GM12873 (cell line): ENCODE measurements around the gene TBC1D22B.
A peak's percentile ranks its signal among the peaks of the same experiment; 100 is the strongest.

Experiments used
- TF ChIP-seq, protein P1 (sequence below): IDR thresholded peaks from 2 replicates; pipeline ENCODE4 v1.5.1; 2012; ENCODE audit warnings: low read depth, mild to moderate bottlenecking, moderate library complexity, low read length, control low read depth; ENCODE audit not compliant: insufficient read depth; ENCODE audit errors: missing control alignments

TBC1D22B gene

DNA sequence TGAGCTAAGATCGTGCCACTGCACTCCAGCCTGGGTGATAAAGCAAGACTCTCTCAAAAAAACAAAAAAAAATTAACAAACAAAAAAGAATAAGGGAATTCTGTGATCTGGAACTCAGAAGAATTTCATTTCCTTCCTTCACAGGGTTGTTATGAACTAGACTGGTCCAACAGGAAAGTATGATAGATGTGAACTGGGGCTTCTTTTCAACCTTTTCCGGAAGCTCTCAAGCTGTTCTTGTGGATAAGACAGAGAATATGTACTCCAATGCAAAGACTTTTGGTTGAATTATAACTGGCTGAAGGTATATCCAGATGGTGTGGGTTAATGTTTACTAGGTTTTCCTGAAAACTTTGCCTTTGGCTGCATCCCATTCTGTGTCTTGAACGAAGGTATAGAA lies 101.5 kb downstream of the TBC1D22B start:
- TF ChIP-seq, protein P1, sequence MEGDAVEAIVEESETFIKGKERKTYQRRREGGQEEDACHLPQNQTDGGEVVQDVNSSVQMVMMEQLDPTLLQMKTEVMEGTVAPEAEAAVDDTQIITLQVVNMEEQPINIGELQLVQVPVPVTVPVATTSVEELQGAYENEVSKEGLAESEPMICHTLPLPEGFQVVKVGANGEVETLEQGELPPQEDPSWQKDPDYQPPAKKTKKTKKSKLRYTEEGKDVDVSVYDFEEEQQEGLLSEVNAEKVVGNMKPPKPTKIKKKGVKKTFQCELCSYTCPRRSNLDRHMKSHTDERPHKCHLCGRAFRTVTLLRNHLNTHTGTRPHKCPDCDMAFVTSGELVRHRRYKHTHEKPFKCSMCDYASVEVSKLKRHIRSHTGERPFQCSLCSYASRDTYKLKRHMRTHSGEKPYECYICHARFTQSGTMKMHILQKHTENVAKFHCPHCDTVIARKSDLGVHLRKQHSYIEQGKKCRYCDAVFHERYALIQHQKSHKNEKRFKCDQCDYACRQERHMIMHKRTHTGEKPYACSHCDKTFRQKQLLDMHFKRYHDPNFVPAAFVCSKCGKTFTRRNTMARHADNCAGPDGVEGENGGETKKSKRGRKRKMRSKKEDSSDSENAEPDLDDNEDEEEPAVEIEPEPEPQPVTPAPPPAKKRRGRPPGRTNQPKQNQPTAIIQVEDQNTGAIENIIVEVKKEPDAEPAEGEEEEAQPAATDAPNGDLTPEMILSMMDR, result no peak

DNA sequence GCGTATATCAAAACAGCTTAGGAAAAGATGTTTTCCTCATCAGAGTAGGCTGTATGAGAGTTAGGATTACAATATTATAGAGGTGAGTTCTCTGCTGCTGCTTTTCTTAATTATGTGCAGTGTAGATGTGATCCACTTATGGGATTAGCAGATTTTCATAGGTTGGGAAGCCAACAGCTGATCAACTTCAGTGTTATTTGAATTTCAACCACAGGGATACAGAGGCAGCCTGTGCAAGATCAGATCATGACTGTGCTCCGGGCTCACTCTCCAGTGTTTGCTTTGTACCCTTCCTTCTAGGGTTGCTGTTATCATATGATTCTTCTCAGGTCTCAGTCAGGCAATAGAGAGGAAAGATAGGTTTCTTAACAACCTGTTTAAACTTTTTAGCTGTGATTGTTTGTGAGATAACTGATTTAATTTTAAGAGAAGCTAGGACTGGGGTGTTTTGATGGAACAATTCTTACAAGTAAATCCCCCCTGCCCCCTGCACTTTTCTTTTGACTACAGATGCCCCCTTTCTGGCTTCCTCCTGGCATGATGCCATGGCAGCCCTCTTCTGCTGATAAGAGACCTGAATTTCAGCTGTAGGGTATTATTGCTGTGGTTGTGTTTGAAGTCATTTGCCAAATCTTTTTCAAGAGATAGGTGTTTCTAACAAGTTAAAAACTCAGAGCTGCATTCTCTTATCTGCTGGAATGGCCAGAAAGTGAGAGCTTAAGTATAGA lies 104.7 kb downstream of the TBC1D22B start:
- TF ChIP-seq, protein P1, result no peak

DNA sequence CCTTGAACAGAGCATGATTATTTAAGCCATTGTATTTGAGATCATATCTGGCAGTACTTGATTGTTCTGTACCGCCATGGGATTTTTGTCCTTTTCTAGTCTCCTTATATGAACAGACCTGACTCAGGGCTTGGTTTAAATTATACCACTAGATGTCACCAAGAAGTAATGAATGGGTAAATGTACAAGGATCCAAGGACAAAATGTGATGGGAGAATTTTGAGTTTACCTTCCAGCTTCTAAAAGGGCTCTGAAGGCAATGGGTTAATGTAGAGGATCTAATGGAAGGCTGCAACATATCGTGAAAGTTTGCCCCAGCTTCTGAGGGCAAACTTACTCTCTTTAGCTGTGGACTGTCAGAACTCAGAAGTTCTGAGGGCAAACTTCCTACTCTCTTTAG lies 108.2 kb downstream of the TBC1D22B start:
- TF ChIP-seq, protein P1, result peak; percentile 14

DNA sequence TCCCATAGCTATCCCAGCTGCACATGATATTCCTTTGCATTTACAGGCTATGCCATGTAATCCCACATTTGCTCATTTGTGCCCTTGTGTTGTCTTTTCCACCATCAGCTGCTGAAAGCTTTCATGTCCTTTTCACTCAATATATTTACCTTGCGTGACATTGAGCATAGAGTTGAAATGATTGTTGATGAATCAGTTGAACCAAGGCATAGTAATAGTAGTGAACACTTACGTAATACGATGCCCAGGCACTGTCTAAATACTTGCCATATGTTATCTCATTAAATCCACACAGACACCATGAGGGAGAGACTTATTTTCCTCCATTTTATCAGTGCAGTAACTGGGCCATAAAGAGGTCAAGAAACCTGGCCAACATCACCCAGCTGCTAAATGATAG lies 109.3 kb downstream of the TBC1D22B start:
- TF ChIP-seq, protein P1, result no peak

DNA sequence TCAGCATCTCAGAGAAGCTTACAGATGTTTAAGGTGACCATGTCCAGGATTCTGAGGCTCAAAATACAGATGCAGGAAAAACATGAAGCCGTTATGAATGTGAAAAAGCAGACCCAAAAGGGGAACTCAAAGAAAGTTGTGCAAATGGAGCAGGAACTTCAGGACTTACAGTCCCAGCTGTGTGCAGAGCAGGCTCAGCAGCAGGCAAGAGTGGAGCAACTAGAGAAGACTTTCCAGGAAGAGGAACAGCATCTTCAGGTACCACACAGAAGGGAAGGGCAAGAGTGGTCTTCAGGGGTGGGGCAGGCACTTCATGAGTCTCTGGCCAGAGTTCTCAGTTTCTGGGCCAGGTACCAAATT lies 111.4 kb downstream of the TBC1D22B start:
- TF ChIP-seq, protein P1, result no peak

DNA sequence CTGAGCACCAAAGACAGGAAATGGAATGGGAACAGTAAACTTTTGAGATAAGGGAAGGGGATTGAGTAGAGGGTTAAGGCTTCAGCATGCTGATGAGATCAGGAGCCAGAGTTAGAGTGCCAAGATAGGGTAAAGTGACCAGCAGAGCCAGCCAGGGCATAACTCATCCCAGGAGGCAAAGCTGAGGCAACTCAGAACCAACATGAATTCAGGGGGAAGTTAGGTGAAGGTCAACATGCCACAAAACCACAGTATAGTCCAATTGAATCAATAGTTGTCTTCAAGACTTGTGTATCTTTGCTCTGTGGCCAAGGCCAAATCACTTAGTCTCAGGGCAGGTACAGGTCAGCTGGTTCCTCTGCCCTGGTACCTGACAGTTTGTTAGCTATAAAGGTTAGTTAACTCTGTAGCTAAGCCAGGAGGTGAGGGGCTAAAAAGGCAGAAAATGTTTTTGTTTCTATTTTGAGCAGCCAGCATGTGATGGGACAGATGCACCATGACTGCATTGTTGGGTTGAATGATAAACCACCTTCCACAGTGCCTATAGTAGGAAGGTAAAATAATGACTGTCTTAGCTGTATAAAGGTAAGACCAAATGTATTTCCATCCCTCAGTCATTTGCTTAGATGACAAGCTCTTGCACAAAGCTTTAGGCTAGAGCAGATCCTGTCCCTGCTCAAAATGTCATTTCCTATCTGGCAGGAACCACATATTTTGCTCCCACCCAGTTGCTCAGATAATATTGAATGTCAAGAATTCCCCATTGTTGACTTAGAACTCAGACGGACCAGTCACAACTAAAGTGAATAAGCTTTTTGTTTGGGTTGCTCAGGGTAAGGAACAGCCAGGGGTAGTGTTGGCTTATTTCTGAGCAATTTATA lies 112.0 kb downstream of the TBC1D22B start:
- TF ChIP-seq, protein P1, result no peak
